Panc1 (cell line): ENCODE results near the gene SLC35F2. TPM values are rescaled to one million over a fixed set of nuclear protein-coding genes. Genes with fewer than 3 reads are reported as not detected.

Experiments
- ATAC-seq: fragments of 200-7000 bp; cut with Tn5 transposase; 2 replicates; pipeline ENCODE4 v1.9.1; 2020; ENCODE audit warnings: mild to moderate bottlenecking, moderate library complexity
- BruUV-seq: library from RNA; stranded (reverse); fragments of 400-500 nt; replicated peaks from 2 replicates; lab custom pipeline; 2021; lab: Mats Ljungman, UMichigan
- CTCF ChIA-PET: fragments of 300-600 bp; sonication (Branson Sonifier 250); formaldehyde crosslinking; loops from one replicate; lab custom pipeline; 2022; ENCODE audit warnings: antibody characterized with exemption; lab: Charles Lee
- POLR2A ChIA-PET: fragments of 300-600 bp; sonication (Branson Sonifier 250); formaldehyde crosslinking; loops from one replicate; lab custom pipeline; 2022; ENCODE audit warnings: antibody characterized with exemption; lab: Charles Lee
- DNase-seq: peaks from one replicate; pipeline ENCODE4 v3.0.0-alpha.2; 2010; ENCODE audit warnings: low read depth, low spot score
- H3K27ac ChIP-seq: 2 replicates; pipeline ENCODE4 v1.5.1; 2011; ENCODE audit warnings: mild to moderate bottlenecking, low read length, inconsistent platforms
- H3K27me3 ChIP-seq: fragments of 200-500 bp; sonication (Bioruptor generic); 2 replicates; pipeline ENCODE4 v1.6.0; 2014; ENCODE audit warnings: low read length, inconsistent platforms; ENCODE audit not compliant: control insufficient read depth, insufficient read depth
- H3K36me3 ChIP-seq: fragments of 200-500 bp; sonication (Bioruptor generic); 2 replicates; pipeline ENCODE4 v1.5.1; 2014; ENCODE audit warnings: inconsistent platforms, mild to moderate bottlenecking, low read length, moderate library complexity; ENCODE audit not compliant: control insufficient read depth, insufficient read depth
- H3K4me1 ChIP-seq: 2 replicates; pipeline ENCODE4 v1.5.1; 2011; ENCODE audit warnings: inconsistent platforms, mild to moderate bottlenecking, low read length, moderate library complexity; ENCODE audit not compliant: control insufficient read depth, insufficient read depth
- H3K4me3 ChIP-seq, 2 experiments: 2 replicates each; pipeline ENCODE4 v1.5.1; 2011 to 2012; ENCODE audit warnings: low read depth in 2 of 2, low read length in 2 of 2, mild to moderate bottlenecking in 2 of 2, inconsistent platforms in 1 of 2, moderate library complexity in 1 of 2
- H3K9me3 ChIP-seq: fragments of 200-500 bp; sonication (Bioruptor generic); 2 replicates; pipeline ENCODE4 v1.5.1; 2014; ENCODE audit warnings: low read depth, mild to moderate bottlenecking, inconsistent platforms, low read length, moderate library complexity; ENCODE audit not compliant: control insufficient read depth, insufficient read depth
- POLR2AphosphoS5 ChIP-seq: IDR thresholded peaks from 2 replicates; pipeline ENCODE4 v1.6.1; 2012; ENCODE audit warnings: mild to moderate bottlenecking, low read depth, low read length, moderate library complexity
- REST ChIP-seq, 2 experiments: IDR thresholded peaks; 2 replicates each; pipeline ENCODE4 v1.6.1; 2011 to 2012; ENCODE audit warnings: low read depth in 2 of 2, control low read depth in 1 of 2, low read length in 1 of 2, mild to moderate bottlenecking in 1 of 2, moderate library complexity in 1 of 2; ENCODE audit not compliant: insufficient read depth in 1 of 2
- SIN3A ChIP-seq: IDR thresholded peaks from 2 replicates; pipeline ENCODE4 v1.6.1; 2012; ENCODE audit warnings: low read depth, mild to moderate bottlenecking, low read length, moderate library complexity, borderline replicate concordance; ENCODE audit not compliant: insufficient read depth
- TCF7L2 ChIP-seq: IDR thresholded peaks from 2 replicates; pipeline ENCODE4 v1.6.1; 2011; ENCODE audit warnings: mild to moderate bottlenecking, low read depth, low read length, inconsistent platforms
- in situ Hi-C: cut with HindIII; loops from 2 replicates; pipeline ENCODE4 v1.10.0; 2016; ENCODE audit warnings: low sequenced_read_pairs, low pct_unique_long_range_greater_than_20kb
- intact Hi-C: fragments of 100-400 bp; cut with micrococcal nuclease; formaldehyde crosslinking; loops from one replicate; pipeline ENCODE4 v1.10.0; 2022; ENCODE audit not compliant: unreplicated experiment
- total RNA-seq: library from RNA; stranded (reverse); gene quantifications from one replicate; pipeline ENCODE4 v1.2.1, GENCODE V29; 2021; ENCODE audit not compliant: unreplicated experiment
- TF ChIP-seq, protein P1 (sequence below): fragments of 450-650 bp; IDR thresholded peaks from 2 replicates; pipeline ENCODE4 v1.5.1; 2017; ENCODE audit warnings: mild to moderate bottlenecking

SLC35F2 gene
- total RNA-seq, 1 experiment from 2014 or later: 89.4 TPM

DNA sequence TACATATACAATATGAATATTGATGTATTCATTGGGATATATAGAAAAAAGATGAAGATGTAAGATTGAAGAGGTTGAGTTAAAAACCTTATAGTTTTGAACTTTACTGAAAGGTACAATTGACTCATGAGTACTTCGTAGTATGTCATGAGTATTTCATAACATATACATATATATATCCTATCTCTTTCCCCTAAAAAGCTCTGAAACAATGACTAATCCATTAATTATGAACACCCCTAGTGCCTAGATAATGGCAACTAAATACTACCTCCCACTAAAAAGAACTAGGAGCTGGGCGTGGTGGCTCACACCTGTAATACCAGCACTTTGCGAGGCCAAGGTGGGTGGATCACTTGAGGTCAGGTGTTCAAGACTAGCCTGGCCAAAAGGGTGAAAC is 31.5 kb downstream of the SLC35F2 start:
- in situ Hi-C loops (no loop called here), intact Hi-C loops (no loop called here)
- Histone ChIP-seq H3K27me3 (no peaks in the 10 kb centered on the region), H3K36me3 (no peaks in the 10 kb centered on the region), H3K9me3 (no peaks in the 10 kb centered on the region), H3K4me3 (no peak overlapping the region), H3K27ac (no peak overlapping the region), H3K4me1 (peaks cover 29% of the 10 kb centered on the region)
- DNase-seq (no peak), ATAC-seq (no peak)
- ChIA-PET CTCF (no interaction called here), POLR2A (no interaction called here)
- TF ChIP-seq REST (IDR thresholded peaks at IDR 0.05; ENCODE audit: insufficient read depth in 1 of 2, low read depth in 2 of 2, low read length in 1 of 2) (no peak), TCF7L2 (no peak), POLR2AphosphoS5 (no peak), SIN3A (no peak)
- TF ChIP-seq, protein P1, sequence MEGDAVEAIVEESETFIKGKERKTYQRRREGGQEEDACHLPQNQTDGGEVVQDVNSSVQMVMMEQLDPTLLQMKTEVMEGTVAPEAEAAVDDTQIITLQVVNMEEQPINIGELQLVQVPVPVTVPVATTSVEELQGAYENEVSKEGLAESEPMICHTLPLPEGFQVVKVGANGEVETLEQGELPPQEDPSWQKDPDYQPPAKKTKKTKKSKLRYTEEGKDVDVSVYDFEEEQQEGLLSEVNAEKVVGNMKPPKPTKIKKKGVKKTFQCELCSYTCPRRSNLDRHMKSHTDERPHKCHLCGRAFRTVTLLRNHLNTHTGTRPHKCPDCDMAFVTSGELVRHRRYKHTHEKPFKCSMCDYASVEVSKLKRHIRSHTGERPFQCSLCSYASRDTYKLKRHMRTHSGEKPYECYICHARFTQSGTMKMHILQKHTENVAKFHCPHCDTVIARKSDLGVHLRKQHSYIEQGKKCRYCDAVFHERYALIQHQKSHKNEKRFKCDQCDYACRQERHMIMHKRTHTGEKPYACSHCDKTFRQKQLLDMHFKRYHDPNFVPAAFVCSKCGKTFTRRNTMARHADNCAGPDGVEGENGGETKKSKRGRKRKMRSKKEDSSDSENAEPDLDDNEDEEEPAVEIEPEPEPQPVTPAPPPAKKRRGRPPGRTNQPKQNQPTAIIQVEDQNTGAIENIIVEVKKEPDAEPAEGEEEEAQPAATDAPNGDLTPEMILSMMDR: no peak
- no TSS peak for BruUV-seq

GRCh38 chr11:107825875-107826274 is 32.7 kb downstream of the SLC35F2 start:
- intact Hi-C loops (no loop called here), in situ Hi-C loops (no loop called here)
- no TSS peak for BruUV-seq
- ChIA-PET CTCF (interaction anchor here (0.5 to 0.6 kb wide), 2 partner anchors 78 to 101 kb away, joined by 7 to 14 read pairs; no protein-coding TSS in a partner anchor), POLR2A (interaction anchor here (0.5 to 0.7 kb wide), 2 partner anchors 28 to 35 kb away, joined by 8 read pairs; no protein-coding TSS in a partner anchor)
- Histone ChIP-seq H3K4me3 (no peak overlapping the region), H3K36me3 (no peaks in the 10 kb centered on the region), H3K27ac (0 out of 2 replicates have a peak overlapping the region, but pooled peaks have one; percentile 15), H3K4me1 (peaks cover 29% of the 10 kb centered on the region), H3K27me3 (no peaks in the 10 kb centered on the region), H3K9me3 (no peaks in the 10 kb centered on the region)
- no peak for DNase-seq
- TF ChIP-seq REST (IDR thresholded peaks at IDR 0.05; ENCODE audit: insufficient read depth in 1 of 2, low read depth in 2 of 2, low read length in 1 of 2) (no peak), POLR2AphosphoS5 (no peak), TCF7L2 (no peak), SIN3A (no peak)
- TF ChIP-seq, protein P1: no peak
- ATAC-seq: no peak
